ENCODE results near the gene TRIM36. TPM values are rescaled to one million over a fixed set of nuclear protein-coding genes. Genes with fewer than 3 reads are reported as not detected.

The TRIM36 gene
- total and polyA plus RNA-seq, 2 donors (not counting 1 experiment from before 2014, with no cell fraction given): 0.22 to 1.6 TPM

- H3K4me3 Mint-ChIP-seq: no peak overlapping the region
- 93% methylated on average over 5 of the region's 7 CpGs for WGBS (ENCODE audit: insufficient coverage)
- Histone ChIP-seq H2AFZ (ENCODE audit: insufficient read depth, low read depth, low read length, poor library complexity, severe bottlenecking) (no peak overlapping the region), H3K4me2 (replicated peaks; ENCODE audit: low read depth, low read length, poor library complexity, severe bottlenecking) (no peak overlapping the region), H4K20me1 (ENCODE audit: control insufficient read depth, insufficient read depth, low read length, poor library complexity, severe bottlenecking) (no peaks in the 10 kb centered on the region), H3K27ac (ENCODE audit: low read length in 2 of 2) (no peak overlapping the region), H3K4me3 (ENCODE audit: control extremely low read depth in 1 of 5, extremely low read depth in 1 of 5, insufficient read depth in 1 of 5, low read depth in 2 of 5, low read length in 4 of 5) (no peak overlapping the region), H3K4me1 (ENCODE audit: control insufficient read depth in 2 of 2, insufficient read depth in 2 of 2, low read length in 2 of 2) (no peaks in the 10 kb centered on the region), H3K79me2 (ENCODE audit: control insufficient read depth, insufficient read depth, low read length) (no peaks in the 10 kb centered on the region), H3K9ac (ENCODE audit: low read length) (no peak overlapping the region), H3K9me3 (ENCODE audit: control extremely low read depth in 1 of 3, control insufficient read depth in 2 of 3, insufficient read depth in 1 of 3, low read length in 2 of 3) (peaks cover 0 to 4% (median 2%) of the 10 kb centered on the region in 3 donors), H3K27me3 (replicated peaks in 1 of 4; ENCODE audit: control extremely low read depth in 1 of 4, control insufficient read depth in 3 of 4, insufficient read depth in 4 of 4, low read length in 3 of 4) (peaks cover 0 to 14% (median 1%) of the 10 kb centered on the region in 4 experiments), H3K36me3 (replicated peaks in 1 of 2; ENCODE audit: control extremely low read depth in 1 of 2, control insufficient read depth in 1 of 2, extremely low read depth in 1 of 2, insufficient read depth in 2 of 2, low read length in 1 of 2) (no peaks in the 10 kb centered on the region)
- intact Hi-C loops (cut with micrococcal nuclease): no loop called here
- H3K27me3 Mint-ChIP-seq: peaks cover 25% of the 10 kb centered on the region
- DNase-seq (no peak), ATAC-seq (ENCODE audit: low read depth) (no peak)
- CTCF ChIA-PET: interaction anchor here (1.0 kb wide), 1 partner anchor 14 kb away, joined by 3 read pairs; no protein-coding TSS in a partner anchor
- POLR2A ChIA-PET: no interaction called here
- TF ChIP-seq, protein P1, sequence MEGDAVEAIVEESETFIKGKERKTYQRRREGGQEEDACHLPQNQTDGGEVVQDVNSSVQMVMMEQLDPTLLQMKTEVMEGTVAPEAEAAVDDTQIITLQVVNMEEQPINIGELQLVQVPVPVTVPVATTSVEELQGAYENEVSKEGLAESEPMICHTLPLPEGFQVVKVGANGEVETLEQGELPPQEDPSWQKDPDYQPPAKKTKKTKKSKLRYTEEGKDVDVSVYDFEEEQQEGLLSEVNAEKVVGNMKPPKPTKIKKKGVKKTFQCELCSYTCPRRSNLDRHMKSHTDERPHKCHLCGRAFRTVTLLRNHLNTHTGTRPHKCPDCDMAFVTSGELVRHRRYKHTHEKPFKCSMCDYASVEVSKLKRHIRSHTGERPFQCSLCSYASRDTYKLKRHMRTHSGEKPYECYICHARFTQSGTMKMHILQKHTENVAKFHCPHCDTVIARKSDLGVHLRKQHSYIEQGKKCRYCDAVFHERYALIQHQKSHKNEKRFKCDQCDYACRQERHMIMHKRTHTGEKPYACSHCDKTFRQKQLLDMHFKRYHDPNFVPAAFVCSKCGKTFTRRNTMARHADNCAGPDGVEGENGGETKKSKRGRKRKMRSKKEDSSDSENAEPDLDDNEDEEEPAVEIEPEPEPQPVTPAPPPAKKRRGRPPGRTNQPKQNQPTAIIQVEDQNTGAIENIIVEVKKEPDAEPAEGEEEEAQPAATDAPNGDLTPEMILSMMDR (IDR thresholded peaks at IDR 0.05): no peak
- no peak for TF ChIP-seq EZH2 (IDR thresholded peaks at IDR 0.05; ENCODE audit: borderline replicate concordance, insufficient read depth, low read depth, low read length, poor library complexity, severe bottlenecking)
- no peak overlapping the region for H3K27ac Mint-ChIP-seq
- no peaks in the 10 kb centered on the region for H3K9me3 Mint-ChIP-seq (ENCODE audit: insufficient read depth)
- no peaks in the 10 kb centered on the region for H3K4me1 Mint-ChIP-seq
Observed at GRCh38 chr5:115084246-115084793, 85.4 kb downstream of the TRIM36 start.

GRCh38 chr5:115079924-115080623 is 89.6 kb downstream of the TRIM36 start:
- Mint-ChIP-seq H3K27me3 (peaks cover 8% of the 10 kb centered on the region), H3K4me3 (no peak overlapping the region), H3K27ac (no peak overlapping the region), H3K9me3 (ENCODE audit: insufficient read depth) (no peaks in the 10 kb centered on the region), H3K4me1 (no peaks in the 10 kb centered on the region)
- no peak overlapping the region for H3K9ac ChIP-seq (ENCODE audit: low read length)
- ATAC-seq (ENCODE audit: low read depth) (no peak), DNase-seq (no peak)
- no peak overlapping the region for H3K27ac ChIP-seq (ENCODE audit: low read length in 2 of 2)
- H3K36me3 ChIP-seq (replicated peaks in 1 of 2; ENCODE audit: control extremely low read depth in 1 of 2, control insufficient read depth in 1 of 2, extremely low read depth in 1 of 2, insufficient read depth in 2 of 2, low read length in 1 of 2): no peaks in the 10 kb centered on the region
- H3K79me2 ChIP-seq (ENCODE audit: control insufficient read depth, insufficient read depth, low read length): no peaks in the 10 kb centered on the region
- POLR2A ChIA-PET: no interaction called here
- TF ChIP-seq EZH2 (IDR thresholded peaks at IDR 0.05; ENCODE audit: borderline replicate concordance, insufficient read depth, low read depth, low read length, poor library complexity, severe bottlenecking): no peak
- TF ChIP-seq, protein P1 (IDR thresholded peaks at IDR 0.05): no peak
- intact Hi-C loops (cut with micrococcal nuclease): no loop called here
- H2AFZ ChIP-seq (ENCODE audit: insufficient read depth, low read depth, low read length, poor library complexity, severe bottlenecking): no peak overlapping the region
- no peak overlapping the region for H3K4me3 ChIP-seq (ENCODE audit: control extremely low read depth in 1 of 5, extremely low read depth in 1 of 5, insufficient read depth in 1 of 5, low read depth in 2 of 5, low read length in 4 of 5)
- no peaks in the 10 kb centered on the region for H3K4me1 ChIP-seq (ENCODE audit: control insufficient read depth in 2 of 2, insufficient read depth in 2 of 2, low read length in 2 of 2)
- H3K9me3 ChIP-seq (ENCODE audit: control extremely low read depth in 1 of 3, control insufficient read depth in 2 of 3, insufficient read depth in 1 of 3, low read length in 2 of 3): peaks cover 0 to 4% (median 2%) of the 10 kb centered on the region in 3 donors
- no peak overlapping the region for H3K4me2 ChIP-seq (replicated peaks; ENCODE audit: low read depth, low read length, poor library complexity, severe bottlenecking)
- no peaks in the 10 kb centered on the region for H4K20me1 ChIP-seq (ENCODE audit: control insufficient read depth, insufficient read depth, low read length, poor library complexity, severe bottlenecking)
- WGBS (ENCODE audit: insufficient coverage): no CpG with 5 or more reads among the region's 2 CpGs
- H3K27me3 ChIP-seq (replicated peaks in 1 of 4; ENCODE audit: control extremely low read depth in 1 of 4, control insufficient read depth in 3 of 4, insufficient read depth in 4 of 4, low read length in 3 of 4): peaks cover 0 to 6% (median 0%) of the 10 kb centered on the region in 4 experiments
- CTCF ChIA-PET: interaction anchor here (1.0 to 1.3 kb wide), 2 partner anchors 18 to 166 kb away, joined by 3 read pairs; no protein-coding TSS in a partner anchor

Data from B cell (primary cell).